D721Med (cell line): ENCODE measurements around the gene ARMS2.

Source experiments
- DNase-seq: peaks from one replicate; pipeline ENCODE4 v3.0.0; 2011; ENCODE audit warnings: low spot score; ENCODE audit not compliant: insufficient read length
- FAIRE-seq: peaks from 2 replicates; lab custom pipeline; 2011; peaks lifted over from hg19 to GRCh38; lab: Jason Lieb, UNC
- TF ChIP-seq, protein P1 (sequence below): IDR thresholded peaks from 2 replicates; pipeline ENCODE4 v1.5.1; 2012; ENCODE audit warnings: mild to moderate bottlenecking, control low read depth; ENCODE audit not compliant: insufficient read depth; ENCODE audit errors: missing control alignments

ARMS2 gene

DNA sequence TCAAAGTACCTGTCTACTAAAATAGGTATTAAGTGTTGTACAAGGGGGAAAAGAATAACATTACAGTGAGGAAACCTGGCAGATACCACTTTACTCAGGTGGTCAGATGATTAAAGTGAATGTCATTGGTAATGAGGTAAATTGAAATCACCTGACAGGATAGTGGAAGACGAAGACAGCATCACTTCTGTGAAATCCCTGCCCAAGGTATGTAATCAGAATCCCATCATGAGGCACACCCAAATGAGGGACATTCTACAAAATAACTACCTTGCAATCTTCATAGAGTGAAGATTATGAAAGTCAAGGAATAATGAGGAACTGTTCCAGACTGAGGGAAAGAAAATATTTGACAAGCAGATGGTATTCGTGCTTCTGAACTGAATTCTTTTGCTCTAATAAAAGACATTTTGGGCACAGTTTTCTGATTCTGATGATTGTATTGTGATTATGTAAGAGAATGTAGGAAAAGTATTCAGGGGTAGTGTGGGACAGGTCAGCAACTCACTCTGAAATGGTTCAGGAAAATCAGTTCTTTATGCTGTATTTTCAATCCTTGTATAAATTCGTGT lies 33.3 kb upstream of the ARMS2 start:
- TF ChIP-seq, protein P1, sequence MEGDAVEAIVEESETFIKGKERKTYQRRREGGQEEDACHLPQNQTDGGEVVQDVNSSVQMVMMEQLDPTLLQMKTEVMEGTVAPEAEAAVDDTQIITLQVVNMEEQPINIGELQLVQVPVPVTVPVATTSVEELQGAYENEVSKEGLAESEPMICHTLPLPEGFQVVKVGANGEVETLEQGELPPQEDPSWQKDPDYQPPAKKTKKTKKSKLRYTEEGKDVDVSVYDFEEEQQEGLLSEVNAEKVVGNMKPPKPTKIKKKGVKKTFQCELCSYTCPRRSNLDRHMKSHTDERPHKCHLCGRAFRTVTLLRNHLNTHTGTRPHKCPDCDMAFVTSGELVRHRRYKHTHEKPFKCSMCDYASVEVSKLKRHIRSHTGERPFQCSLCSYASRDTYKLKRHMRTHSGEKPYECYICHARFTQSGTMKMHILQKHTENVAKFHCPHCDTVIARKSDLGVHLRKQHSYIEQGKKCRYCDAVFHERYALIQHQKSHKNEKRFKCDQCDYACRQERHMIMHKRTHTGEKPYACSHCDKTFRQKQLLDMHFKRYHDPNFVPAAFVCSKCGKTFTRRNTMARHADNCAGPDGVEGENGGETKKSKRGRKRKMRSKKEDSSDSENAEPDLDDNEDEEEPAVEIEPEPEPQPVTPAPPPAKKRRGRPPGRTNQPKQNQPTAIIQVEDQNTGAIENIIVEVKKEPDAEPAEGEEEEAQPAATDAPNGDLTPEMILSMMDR = no peak
- no peak for FAIRE-seq

DNA sequence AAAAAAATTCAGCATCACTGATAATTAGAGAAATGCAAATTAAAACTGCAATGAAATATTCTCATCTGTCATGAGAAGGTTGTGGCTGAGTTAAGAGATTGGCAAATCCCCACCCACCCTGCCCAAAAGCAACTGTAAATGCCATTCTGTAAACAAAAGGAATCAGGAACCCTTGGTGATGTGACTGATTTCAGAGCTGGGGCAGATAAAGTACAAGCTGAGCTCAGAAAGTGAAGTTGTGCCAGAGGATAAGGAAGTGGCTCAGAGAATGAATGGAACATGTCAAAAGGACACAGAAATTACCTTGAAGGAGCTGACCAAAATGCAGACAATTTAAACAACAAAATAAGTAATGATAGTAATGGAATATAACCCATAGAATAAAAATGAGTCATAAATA lies 32.7 kb upstream of the ARMS2 start:
- FAIRE-seq (no peak), DNase-seq (no peak)
- TF ChIP-seq, protein P1 = no peak

More for the DNA sequence above, 33.3 kb upstream of the ARMS2 start:
- DNase-seq = no peak

DNA sequence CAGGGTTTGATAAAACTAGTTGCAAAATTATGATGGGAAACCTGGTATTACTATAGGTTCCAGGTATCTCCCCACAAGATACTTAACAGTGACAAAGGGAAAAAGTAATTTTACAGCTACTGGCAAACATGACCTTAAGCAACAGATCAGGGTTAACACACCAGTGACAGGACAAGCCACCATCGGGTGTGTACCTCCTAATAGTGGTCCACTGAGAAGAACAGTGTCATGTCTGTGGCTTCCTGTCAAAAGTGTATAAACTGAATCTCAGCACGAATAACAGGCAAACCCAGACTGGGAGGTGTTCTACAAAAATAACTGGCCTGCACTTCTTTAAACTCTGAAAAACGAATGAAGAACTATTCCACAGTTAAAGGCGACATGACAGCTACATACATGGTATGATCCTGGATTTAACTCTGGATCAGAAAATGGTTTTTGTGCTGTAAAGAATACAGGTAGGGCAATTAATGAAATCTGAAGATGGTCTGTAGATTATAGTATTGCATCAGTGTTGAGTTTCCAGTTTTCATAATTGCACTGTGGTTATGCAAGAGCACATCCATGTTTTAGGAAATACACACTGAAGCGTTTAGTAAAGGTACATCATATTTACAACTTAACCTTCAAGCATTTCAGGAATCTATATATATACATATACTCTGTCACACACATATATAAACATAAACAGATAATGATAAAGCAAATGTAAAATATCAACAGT lies 32.0 kb upstream of the ARMS2 start:
- no peak for DNase-seq
- no peak for FAIRE-seq
- TF ChIP-seq, protein P1 = no peak

DNA sequence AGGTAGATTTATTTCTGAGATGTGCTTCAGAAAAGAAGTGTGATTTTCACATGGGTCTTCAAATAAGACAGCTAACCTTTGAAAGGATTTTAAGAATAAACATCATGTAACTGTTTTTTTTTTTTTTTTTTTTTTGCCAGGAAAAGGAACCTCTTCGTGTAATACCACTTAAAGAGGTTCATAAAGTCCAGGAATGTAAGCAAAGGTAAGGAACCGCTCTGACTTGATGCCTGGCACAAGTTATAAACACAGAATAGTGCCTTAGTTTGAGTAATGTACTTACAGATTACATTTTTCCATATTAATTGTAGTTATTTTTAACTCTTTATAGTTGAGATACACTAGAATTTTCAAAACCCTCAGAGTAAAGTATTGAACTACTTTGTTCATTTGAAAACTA lies 30.4 kb upstream of the ARMS2 start:
- TF ChIP-seq, protein P1 = no peak
- DNase-seq = no peak

DNA sequence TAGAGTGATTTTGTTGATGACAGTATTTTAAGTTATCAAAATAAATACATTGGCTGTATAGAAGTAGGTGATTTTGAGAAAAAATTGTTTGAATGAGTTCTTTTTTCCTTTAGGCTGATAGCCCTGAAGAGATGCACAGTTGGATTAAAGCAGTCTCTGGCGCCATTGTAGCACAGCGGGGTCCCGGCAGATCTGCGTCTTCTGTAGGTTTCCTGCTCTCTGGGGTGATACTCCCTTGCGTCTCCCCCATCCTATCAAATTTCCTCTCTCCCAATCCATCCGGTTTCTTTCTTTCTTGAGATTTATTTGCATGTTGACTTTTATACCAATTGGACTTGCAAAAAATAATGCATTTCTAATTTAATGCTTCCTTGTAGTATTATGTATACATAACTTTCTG lies 27.6 kb upstream of the ARMS2 start:
- FAIRE-seq (no peak), DNase-seq (no peak)
- TF ChIP-seq, protein P1 = no peak

More for the DNA sequence above, 30.4 kb upstream of the ARMS2 start:
- no peak for FAIRE-seq

DNA sequence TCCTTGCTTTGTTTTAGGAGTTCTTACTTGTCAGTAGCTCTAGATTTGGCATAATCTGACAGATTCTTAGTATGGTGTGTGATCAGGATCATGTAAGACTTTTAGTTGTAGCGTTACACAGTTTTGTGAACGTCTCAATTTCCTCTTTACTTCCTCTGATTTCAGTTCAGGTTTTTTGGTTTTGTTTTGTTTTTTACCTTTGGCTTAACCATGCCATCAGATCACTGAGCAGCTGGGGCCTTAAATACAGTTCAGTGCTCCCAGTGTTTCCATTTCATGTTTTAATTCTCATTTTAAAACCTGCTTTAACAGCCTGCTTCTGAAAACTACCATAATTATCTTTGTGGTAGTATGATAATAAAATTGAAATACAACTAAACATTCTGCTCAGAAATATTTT lies 27.2 kb upstream of the ARMS2 start:
- TF ChIP-seq, protein P1 = no peak
- DNase-seq = no peak
- no peak for FAIRE-seq
